Epithelial cell of proximal tubule (primary cell): ENCODE data around the gene ADM5. TPM values are rescaled to one million over a fixed set of nuclear protein-coding genes. Genes with fewer than 3 reads are reported as not detected.

Source experiments
- DNase-seq: peaks from one replicate; pipeline ENCODE4 v3.0.0-alpha.2; 2011; ENCODE audit warnings: low read depth
- H3K4me3 ChIP-seq: 2 replicates; pipeline ENCODE4 v1.5.1; 2011; ENCODE audit warnings: low read depth, mild to moderate bottlenecking, low read length
- CTCF ChIP-seq: conservative IDR thresholded peaks from 2 replicates; pipeline ENCODE4 v1.5.1; 2012; ENCODE audit warnings: low read depth, mild to moderate bottlenecking, low read length
- total RNA-seq: library from RNA; depleted of rRNA; stranded (reverse); fragments of >200 nt; gene quantifications from 2 replicates; pipeline ENCODE4 v1.2.3, GENCODE V29; 2015

The ADM5 gene
- total RNA-seq, 1 donor from 2014 or later, result 2.8 TPM

DNA sequence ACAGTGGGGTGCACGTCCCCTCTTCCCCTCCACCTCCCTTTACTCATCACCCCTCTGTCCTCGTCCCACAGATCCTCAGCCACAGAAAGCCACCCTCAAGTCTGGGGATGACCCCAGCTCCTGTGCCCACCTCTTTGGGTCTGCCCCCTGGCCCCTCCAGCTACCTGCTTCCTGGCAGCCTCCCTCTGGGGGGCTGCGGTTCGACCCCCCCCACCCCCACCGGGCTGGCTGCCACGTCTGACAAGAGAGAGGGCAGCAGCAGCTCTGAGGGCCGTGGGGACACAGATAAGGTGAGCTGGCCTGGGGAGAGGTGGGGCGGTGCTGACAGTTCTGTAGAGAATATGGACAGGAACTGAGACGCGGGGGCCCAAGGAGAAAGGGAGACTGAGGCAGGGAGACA is 34.8 kb upstream of the ADM5 start:
- no peak for DNase-seq
- no peak for TF ChIP-seq CTCF
- H3K4me3 ChIP-seq, result no peak overlapping the region

GRCh38 chr19:49655570-49656455 is 33.6 kb upstream of the ADM5 start:
- DNase-seq, result no peak
- no peak for TF ChIP-seq CTCF

GRCh38 chr19:49656456-49657109 is 32.8 kb upstream of the ADM5 start:
- TF ChIP-seq CTCF, result no peak
- H3K4me3 ChIP-seq, result no peak overlapping the region
- no peak for DNase-seq

More at GRCh38 chr19:49655570-49656455, 33.6 kb upstream of the ADM5 start:
- H3K4me3 ChIP-seq, result no peak overlapping the region

GRCh38 chr19:49657493-49658138 is 31.8 kb upstream of the ADM5 start:
- DNase-seq, result no peak
- no peak for TF ChIP-seq CTCF
- no peak overlapping the region for H3K4me3 ChIP-seq

DNA sequence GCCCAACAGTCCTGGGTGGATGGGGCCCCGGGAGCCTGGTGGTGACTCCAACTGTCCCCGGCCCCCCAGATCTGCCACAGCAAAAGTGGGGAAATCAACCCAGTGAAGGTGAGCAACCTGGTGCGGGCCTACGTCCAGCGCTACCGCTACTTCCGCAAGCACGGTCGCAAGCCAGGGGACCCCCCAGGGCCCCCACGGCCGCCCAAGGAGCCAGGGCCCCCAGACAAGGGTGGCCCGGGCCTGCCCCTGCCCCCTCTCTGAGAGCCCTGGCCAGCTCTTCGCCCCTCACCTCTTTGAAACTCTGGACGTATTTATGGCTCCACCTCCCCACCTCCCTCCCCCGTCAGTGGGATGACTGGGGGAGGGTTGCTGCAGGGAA is 31.3 kb upstream of the ADM5 start:
- no peak overlapping the region for H3K4me3 ChIP-seq
- no peak for TF ChIP-seq CTCF
- DNase-seq, result no peak

- DNase-seq, result no peak
- H3K4me3 ChIP-seq, result no peak overlapping the region
- no peak for TF ChIP-seq CTCF
Measured at GRCh38 chr19:49658566-49659442, 30.6 kb upstream of the ADM5 start.
